GM23338 (cell line): ENCODE data around the gene TDG. TPM values are rescaled to one million over a fixed set of nuclear protein-coding genes. Genes with fewer than 3 reads are reported as not detected.

Source experiments
- ATAC-seq: fragments of 200-7000 bp; cut with Tn5 transposase; 3 replicates; pipeline ENCODE4 v1.9.1; 2020
- DNase-seq: peaks from one replicate; pipeline ENCODE4 v3.0.0-alpha.2; 2015; ENCODE audit warnings: low spot score
- H2AFZ ChIP-seq: fragments of 200-600 bp; sonication (generic); 2 replicates; pipeline ENCODE4 v1.8.0; 2016; ENCODE audit warnings: antibody characterized with exemption, mild to moderate bottlenecking, moderate library complexity
- H3F3A ChIP-seq: fragments of 200-600 bp; sonication (generic); replicated peaks from 2 replicates; pipeline ENCODE4 v1.8.0; 2017; ENCODE audit warnings: antibody characterized with exemption, mixed run types, low read depth
- H3K27ac ChIP-seq: fragments of 200-600 bp; sonication (generic); 2 replicates; pipeline ENCODE4 v1.6.1; 2016; ENCODE audit warnings: low read depth
- H3K27me3 ChIP-seq: fragments of 200-600 bp; sonication (generic); 2 replicates; pipeline ENCODE4 v1.8.0; 2016; ENCODE audit warnings: mild to moderate bottlenecking, mixed run types, moderate library complexity; ENCODE audit not compliant: insufficient read depth
- H3K36me3 ChIP-seq: fragments of 200-600 bp; sonication (generic); 2 replicates; pipeline ENCODE4 v1.8.0; 2016; ENCODE audit warnings: mild to moderate bottlenecking; ENCODE audit not compliant: insufficient read depth
- H3K4me1 ChIP-seq: fragments of 200-600 bp; sonication (generic); 2 replicates; pipeline ENCODE4 v1.8.0; 2016; ENCODE audit warnings: mild to moderate bottlenecking, moderate library complexity; ENCODE audit not compliant: insufficient read depth
- H3K4me2 ChIP-seq: fragments of 200-600 bp; sonication (generic); 2 replicates; pipeline ENCODE4 v1.7.1; 2017; ENCODE audit warnings: mixed run types
- H3K4me3 ChIP-seq: fragments of 200-600 bp; sonication (generic); 2 replicates; pipeline ENCODE4 v1.6.1; 2016; ENCODE audit warnings: mixed run types
- H3K79me2 ChIP-seq: fragments of 200-600 bp; sonication (generic); replicated peaks from 2 replicates; pipeline ENCODE4 v1.8.0; 2017; ENCODE audit warnings: mild to moderate bottlenecking; ENCODE audit not compliant: insufficient read depth
- H3K9me2 ChIP-seq: fragments of 200-600 bp; sonication (generic); 2 replicates; pipeline ENCODE4 v1.8.0; 2017; ENCODE audit not compliant: insufficient read depth
- H4K20me1 ChIP-seq: fragments of 200-600 bp; sonication (generic); replicated peaks from 2 replicates; pipeline ENCODE4 v1.8.0; 2017; ENCODE audit warnings: mild to moderate bottlenecking; ENCODE audit not compliant: insufficient read depth
- H3K27ac Mint-ChIP-seq: 2 replicates; pipeline ENCODE4 v1.8.0; 2020; ENCODE audit warnings: inconsistent platforms, mild to moderate bottlenecking, moderate library complexity, mixed read lengths
- H3K27me3 Mint-ChIP-seq: 3 replicates; pipeline ENCODE4 v1.8.0; 2022; ENCODE audit warnings: low read depth, mild to moderate bottlenecking, moderate library complexity, mixed read lengths, inconsistent platforms; ENCODE audit not compliant: insufficient read depth, poor library complexity
- H3K36me3 Mint-ChIP-seq: 3 replicates; pipeline ENCODE4 v1.8.0; 2021; ENCODE audit warnings: low read depth, mild to moderate bottlenecking, inconsistent platforms, moderate library complexity, mixed read lengths
- H3K4me1 Mint-ChIP-seq: 3 replicates; pipeline ENCODE4 v1.8.0; 2020; ENCODE audit warnings: mild to moderate bottlenecking, inconsistent platforms, mixed read lengths
- H3K4me3 Mint-ChIP-seq: 3 replicates; pipeline ENCODE4 v1.8.0; 2021; ENCODE audit warnings: moderate library complexity, mild to moderate bottlenecking, inconsistent platforms, mixed read lengths
- H3K9me3 Mint-ChIP-seq: 3 replicates; pipeline ENCODE4 v1.8.0; 2020; ENCODE audit warnings: moderate library complexity, mild to moderate bottlenecking, inconsistent platforms, mixed read lengths
- ETS1 ChIP-seq: IDR thresholded peaks from 2 replicates; pipeline ENCODE4 v1.6.1; 2016; ENCODE audit warnings: antibody characterized with exemption
- NANOG ChIP-seq: IDR thresholded peaks from 2 replicates; pipeline ENCODE4 v1.6.1; 2016; ENCODE audit warnings: antibody characterized with exemption, borderline replicate concordance
- POLR2AphosphoS5 ChIP-seq: IDR thresholded peaks from 2 replicates; pipeline ENCODE4 v1.6.1; 2016; ENCODE audit warnings: antibody characterized with exemption, low read depth
- STAT1 ChIP-seq: IDR thresholded peaks from one replicate; pipeline ENCODE4 v1.6.1; 2016; ENCODE audit warnings: antibody characterized with exemption; ENCODE audit not compliant: unreplicated experiment
- ZNF114 ChIP-seq: fragments of 250-450 bp; sonication (Bioruptor Pico); IDR thresholded peaks from 2 replicates; pipeline ENCODE4 v1.5.0; 2020; ENCODE audit warnings: mild to moderate bottlenecking, moderate library complexity
- ZNF331 ChIP-seq: fragments of 250-450 bp; sonication (Bioruptor Pico); IDR thresholded peaks from 2 replicates; pipeline ENCODE4 v1.5.0; 2020; ENCODE audit warnings: low read depth, mild to moderate bottlenecking, moderate library complexity
- polyA plus RNA-seq: library from polyadenylated mRNA; unstranded; fragments of >200 nt; fragmentation: Nextera tagmentation; extraction: Ambion mirVana; gene quantifications from 2 replicates; pipeline ENCODE4 v1.2.1, GENCODE V29; 2016
- total RNA-seq: library from RNA; depleted of rRNA; stranded (reverse); fragments of >200 nt; shearing (Covaris generic); gene quantifications from 2 replicates; pipeline ENCODE4 v1.2.3, GENCODE V29; 2014
- TF ChIP-seq, protein P1 (sequence below): IDR thresholded peaks from one replicate; pipeline ENCODE4 v1.6.1; 2018; ENCODE audit warnings: antibody characterized with exemption; ENCODE audit not compliant: unreplicated experiment
- TF ChIP-seq, protein P2 (sequence below): fragments of 250-450 bp; sonication (Bioruptor Pico); IDR thresholded peaks from 2 replicates; pipeline ENCODE4 v1.5.0; 2020; ENCODE audit warnings: mild to moderate bottlenecking, moderate library complexity

Gene TDG
- total and polyA plus RNA-seq, 2 experiments from 2014 or later, result 57.0 to 66.2 TPM

GRCh38 chr12:104025771-104026170, 60.1 kb downstream of the TDG start:
- H3K36me3 Mint-ChIP-seq, result no peaks in the 10 kb centered on the region
- Histone ChIP-seq H3K4me2 (no peak overlapping the region), H3K9me2 (no peaks in the 10 kb centered on the region), H3F3A (no peaks in the 10 kb centered on the region), H3K4me3 (no peak overlapping the region), H3K27ac (no peak overlapping the region), H3K36me3 (no peaks in the 10 kb centered on the region), H4K20me1 (no peaks in the 10 kb centered on the region), H3K4me1 (no peaks in the 10 kb centered on the region), H3K79me2 (no peaks in the 10 kb centered on the region), H3K27me3 (no peaks in the 10 kb centered on the region), H2AFZ (no peak overlapping the region)
- ATAC-seq (no peak), DNase-seq (no peak)
- H3K27me3 Mint-ChIP-seq, result no peaks in the 10 kb centered on the region
- no peak overlapping the region for H3K27ac Mint-ChIP-seq
- no peak overlapping the region for H3K4me3 Mint-ChIP-seq
- TF ChIP-seq ZNF331 (CRISPR knock-in tag) (no peak), STAT1 (no peak), ZNF114 (CRISPR knock-in tag) (no peak), NANOG (no peak), POLR2AphosphoS5 (no peak), ETS1 (no peak)
- TF ChIP-seq, protein P1, sequence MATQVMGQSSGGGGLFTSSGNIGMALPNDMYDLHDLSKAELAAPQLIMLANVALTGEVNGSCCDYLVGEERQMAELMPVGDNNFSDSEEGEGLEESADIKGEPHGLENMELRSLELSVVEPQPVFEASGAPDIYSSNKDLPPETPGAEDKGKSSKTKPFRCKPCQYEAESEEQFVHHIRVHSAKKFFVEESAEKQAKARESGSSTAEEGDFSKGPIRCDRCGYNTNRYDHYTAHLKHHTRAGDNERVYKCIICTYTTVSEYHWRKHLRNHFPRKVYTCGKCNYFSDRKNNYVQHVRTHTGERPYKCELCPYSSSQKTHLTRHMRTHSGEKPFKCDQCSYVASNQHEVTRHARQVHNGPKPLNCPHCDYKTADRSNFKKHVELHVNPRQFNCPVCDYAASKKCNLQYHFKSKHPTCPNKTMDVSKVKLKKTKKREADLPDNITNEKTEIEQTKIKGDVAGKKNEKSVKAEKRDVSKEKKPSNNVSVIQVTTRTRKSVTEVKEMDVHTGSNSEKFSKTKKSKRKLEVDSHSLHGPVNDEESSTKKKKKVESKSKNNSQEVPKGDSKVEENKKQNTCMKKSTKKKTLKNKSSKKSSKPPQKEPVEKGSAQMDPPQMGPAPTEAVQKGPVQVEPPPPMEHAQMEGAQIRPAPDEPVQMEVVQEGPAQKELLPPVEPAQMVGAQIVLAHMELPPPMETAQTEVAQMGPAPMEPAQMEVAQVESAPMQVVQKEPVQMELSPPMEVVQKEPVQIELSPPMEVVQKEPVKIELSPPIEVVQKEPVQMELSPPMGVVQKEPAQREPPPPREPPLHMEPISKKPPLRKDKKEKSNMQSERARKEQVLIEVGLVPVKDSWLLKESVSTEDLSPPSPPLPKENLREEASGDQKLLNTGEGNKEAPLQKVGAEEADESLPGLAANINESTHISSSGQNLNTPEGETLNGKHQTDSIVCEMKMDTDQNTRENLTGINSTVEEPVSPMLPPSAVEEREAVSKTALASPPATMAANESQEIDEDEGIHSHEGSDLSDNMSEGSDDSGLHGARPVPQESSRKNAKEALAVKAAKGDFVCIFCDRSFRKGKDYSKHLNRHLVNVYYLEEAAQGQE, result no peak
- TF ChIP-seq, protein P2, sequence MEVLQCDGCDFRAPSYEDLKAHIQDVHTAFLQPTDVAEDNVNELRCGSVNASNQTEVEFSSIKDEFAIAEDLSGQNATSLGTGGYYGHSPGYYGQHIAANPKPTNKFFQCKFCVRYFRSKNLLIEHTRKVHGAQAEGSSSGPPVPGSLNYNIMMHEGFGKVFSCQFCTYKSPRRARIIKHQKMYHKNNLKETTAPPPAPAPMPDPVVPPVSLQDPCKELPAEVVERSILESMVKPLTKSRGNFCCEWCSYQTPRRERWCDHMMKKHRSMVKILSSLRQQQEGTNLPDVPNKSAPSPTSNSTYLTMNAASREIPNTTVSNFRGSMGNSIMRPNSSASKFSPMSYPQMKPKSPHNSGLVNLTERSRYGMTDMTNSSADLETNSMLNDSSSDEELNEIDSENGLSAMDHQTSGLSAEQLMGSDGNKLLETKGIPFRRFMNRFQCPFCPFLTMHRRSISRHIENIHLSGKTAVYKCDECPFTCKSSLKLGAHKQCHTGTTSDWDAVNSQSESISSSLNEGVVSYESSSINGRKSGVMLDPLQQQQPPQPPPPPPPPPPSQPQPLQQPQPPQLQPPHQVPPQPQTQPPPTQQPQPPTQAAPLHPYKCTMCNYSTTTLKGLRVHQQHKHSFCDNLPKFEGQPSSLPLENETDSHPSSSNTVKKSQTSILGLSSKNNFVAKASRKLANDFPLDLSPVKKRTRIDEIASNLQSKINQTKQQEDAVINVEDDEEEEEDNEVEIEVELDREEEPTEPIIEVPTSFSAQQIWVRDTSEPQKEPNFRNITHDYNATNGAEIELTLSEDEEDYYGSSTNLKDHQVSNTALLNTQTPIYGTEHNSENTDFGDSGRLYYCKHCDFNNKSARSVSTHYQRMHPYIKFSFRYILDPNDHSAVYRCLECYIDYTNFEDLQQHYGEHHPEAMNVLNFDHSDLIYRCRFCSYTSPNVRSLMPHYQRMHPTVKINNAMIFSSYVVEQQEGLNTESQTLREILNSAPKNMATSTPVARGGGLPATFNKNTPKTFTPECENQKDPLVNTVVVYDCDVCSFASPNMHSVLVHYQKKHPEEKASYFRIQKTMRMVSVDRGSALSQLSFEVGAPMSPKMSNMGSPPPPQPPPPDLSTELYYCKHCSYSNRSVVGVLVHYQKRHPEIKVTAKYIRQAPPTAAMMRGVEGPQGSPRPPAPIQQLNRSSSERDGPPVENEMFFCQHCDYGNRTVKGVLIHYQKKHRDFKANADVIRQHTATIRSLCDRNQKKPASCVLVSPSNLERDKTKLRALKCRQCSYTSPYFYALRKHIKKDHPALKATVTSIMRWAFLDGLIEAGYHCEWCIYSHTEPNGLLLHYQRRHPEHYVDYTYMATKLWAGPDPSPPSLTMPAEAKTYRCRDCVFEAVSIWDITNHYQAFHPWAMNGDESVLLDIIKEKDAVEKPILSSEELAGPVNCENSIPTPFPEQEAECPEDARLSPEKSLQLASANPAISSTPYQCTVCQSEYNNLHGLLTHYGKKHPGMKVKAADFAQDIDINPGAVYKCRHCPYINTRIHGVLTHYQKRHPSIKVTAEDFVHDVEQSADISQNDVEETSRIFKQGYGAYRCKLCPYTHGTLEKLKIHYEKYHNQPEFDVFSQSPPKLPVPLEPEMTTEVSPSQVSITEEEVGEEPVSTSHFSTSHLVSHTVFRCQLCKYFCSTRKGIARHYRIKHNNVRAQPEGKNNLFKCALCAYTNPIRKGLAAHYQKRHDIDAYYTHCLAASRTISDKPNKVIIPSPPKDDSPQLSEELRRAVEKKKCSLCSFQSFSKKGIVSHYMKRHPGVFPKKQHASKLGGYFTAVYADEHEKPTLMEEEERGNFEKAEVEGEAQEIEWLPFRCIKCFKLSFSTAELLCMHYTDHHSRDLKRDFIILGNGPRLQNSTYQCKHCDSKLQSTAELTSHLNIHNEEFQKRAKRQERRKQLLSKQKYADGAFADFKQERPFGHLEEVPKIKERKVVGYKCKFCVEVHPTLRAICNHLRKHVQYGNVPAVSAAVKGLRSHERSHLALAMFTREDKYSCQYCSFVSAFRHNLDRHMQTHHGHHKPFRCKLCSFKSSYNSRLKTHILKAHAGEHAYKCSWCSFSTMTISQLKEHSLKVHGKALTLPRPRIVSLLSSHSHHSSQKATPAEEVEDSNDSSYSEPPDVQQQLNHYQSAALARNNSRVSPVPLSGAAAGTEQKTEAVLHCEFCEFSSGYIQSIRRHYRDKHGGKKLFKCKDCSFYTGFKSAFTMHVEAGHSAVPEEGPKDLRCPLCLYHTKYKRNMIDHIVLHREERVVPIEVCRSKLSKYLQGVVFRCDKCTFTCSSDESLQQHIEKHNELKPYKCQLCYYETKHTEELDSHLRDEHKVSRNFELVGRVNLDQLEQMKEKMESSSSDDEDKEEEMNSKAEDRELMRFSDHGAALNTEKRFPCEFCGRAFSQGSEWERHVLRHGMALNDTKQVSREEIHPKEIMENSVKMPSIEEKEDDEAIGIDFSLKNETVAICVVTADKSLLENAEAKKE (CRISPR knock-in tag), result no peak
- H3K9me3 Mint-ChIP-seq, result peaks cover 18% of the 10 kb centered on the region; the same call in 2 of the 3 replicates
- no peaks in the 10 kb centered on the region for H3K4me1 Mint-ChIP-seq
